ENCODE results near the gene PSD2.

GRCh38 chr5:139806726-139807646, 11.4 kb downstream of the PSD2 start:
- TF ChIP-seq CTCF (IDR thresholded peaks at IDR 0.05; ENCODE audit: insufficient read depth, low read depth, low read length): no peak
- TF ChIP-seq EZH2 (IDR thresholded peaks at IDR 0.05; ENCODE audit: insufficient read depth, low read length): no peak

Data from astrocyte (in vitro differentiated cells and primary cell).